Measurements from ENCODE around the gene NEURL1. TPM values are rescaled to one million over a fixed set of nuclear protein-coding genes. Genes with fewer than 3 reads are reported as not detected.

NEURL1 gene
- polyA plus RNA-seq, 3 donors: 3.0 to 17.2 (median 3.3) TPM

GRCh38 chr10:103598654-103599115 lies 105.2 kb downstream of the NEURL1 start:
- TF ChIP-seq CTCF (IDR thresholded peaks at IDR 0.05): peak; percentile 43
- Mint-ChIP-seq H3K4me3 (no peak overlapping the region), H3K27me3 (ENCODE audit: low read depth in 3 of 3) (peaks cover 0 to 3% (median 0%) of the 10 kb centered on the region in 3 donors), H3K27ac (no peak overlapping the region), H3K4me1 (no peaks in the 10 kb centered on the region), H3K36me3 (peaks cover 2 to 4% of the 10 kb centered on the region in 2 donors), H3K9me3 (peaks cover 0 to 2% (median 0%) of the 10 kb centered on the region in 7 donors)
- H4K20me1 ChIP-seq (ENCODE audit: insufficient read depth, low read length): no peaks in the 10 kb centered on the region
- intact Hi-C loops (cut with micrococcal nuclease): no loop called here
- H3K27me3 ChIP-seq (ENCODE audit: control insufficient read depth in 2 of 2, insufficient read depth in 2 of 2, low read length in 2 of 2): no peaks in the 10 kb centered on the region
- no peak overlapping the region for H3K4me2 ChIP-seq (replicated peaks; ENCODE audit: extremely low read depth, low read length, poor library complexity, severe bottlenecking)
- no peaks in the 10 kb centered on the region for H3K79me2 ChIP-seq (ENCODE audit: insufficient read depth, low read length)
- no peak overlapping the region for H3K9ac ChIP-seq (ENCODE audit: insufficient read depth, low read length, poor library complexity, severe bottlenecking)
- H3K9me3 ChIP-seq (replicated peaks in 1 of 2; ENCODE audit: control insufficient read depth in 1 of 2, insufficient read depth in 1 of 2, low read length in 2 of 2): no peaks in the 10 kb centered on the region
- DNase-seq: peak; percentile 3 to 32 (median 15)
- no peak overlapping the region for H3K27ac ChIP-seq (ENCODE audit: low read depth in 1 of 2, low read length in 2 of 2)
- WGBS (ENCODE audit: insufficient coverage): 92% methylated on average over 5 of the region's 7 CpGs
- no peaks in the 10 kb centered on the region for H3K36me3 ChIP-seq (replicated peaks in 1 of 2; ENCODE audit: control insufficient read depth in 1 of 2, insufficient read depth in 2 of 2, low read length in 2 of 2)
- no peaks in the 10 kb centered on the region for H3K4me1 ChIP-seq (ENCODE audit: control insufficient read depth in 1 of 2, insufficient read depth in 2 of 2, low read length in 2 of 2)
- no peak overlapping the region for H2AFZ ChIP-seq (ENCODE audit: insufficient read depth, low read depth, low read length, poor library complexity, severe bottlenecking)
- H3K4me3 ChIP-seq (replicated peaks in 1 of 3; ENCODE audit: low read depth in 2 of 3, low read length in 3 of 3): no peak overlapping the region

GRCh38 chr10:103599211-103599610 lies 105.7 kb downstream of the NEURL1 start:
- 93% methylated on average over 2 of the region's 3 CpGs for WGBS (ENCODE audit: insufficient coverage)
- no peak for DNase-seq
- no peak for TF ChIP-seq CTCF (IDR thresholded peaks at IDR 0.05)
- H3K36me3 ChIP-seq (replicated peaks in 1 of 2; ENCODE audit: control insufficient read depth in 1 of 2, insufficient read depth in 2 of 2, low read length in 2 of 2): no peaks in the 10 kb centered on the region
- Mint-ChIP-seq H3K27me3 (ENCODE audit: low read depth in 3 of 3) (peaks cover 0 to 3% (median 0%) of the 10 kb centered on the region in 3 donors), H3K36me3 (peaks cover 2 to 4% of the 10 kb centered on the region in 2 donors), H3K27ac (no peak overlapping the region), H3K9me3 (peaks cover 0 to 2% (median 0%) of the 10 kb centered on the region in 7 donors), H3K4me3 (no peak overlapping the region), H3K4me1 (no peaks in the 10 kb centered on the region)
- no peak overlapping the region for H3K4me2 ChIP-seq (replicated peaks; ENCODE audit: extremely low read depth, low read length, poor library complexity, severe bottlenecking)
- H3K4me1 ChIP-seq (ENCODE audit: control insufficient read depth in 1 of 2, insufficient read depth in 2 of 2, low read length in 2 of 2): no peaks in the 10 kb centered on the region
- H3K27me3 ChIP-seq (ENCODE audit: control insufficient read depth in 2 of 2, insufficient read depth in 2 of 2, low read length in 2 of 2): no peaks in the 10 kb centered on the region
- intact Hi-C loops (cut with micrococcal nuclease): no loop called here
- H2AFZ ChIP-seq (ENCODE audit: insufficient read depth, low read depth, low read length, poor library complexity, severe bottlenecking): no peak overlapping the region
- H3K79me2 ChIP-seq (ENCODE audit: insufficient read depth, low read length): no peaks in the 10 kb centered on the region
- no peak overlapping the region for H3K4me3 ChIP-seq (replicated peaks in 1 of 3; ENCODE audit: low read depth in 2 of 3, low read length in 3 of 3)
- H4K20me1 ChIP-seq (ENCODE audit: insufficient read depth, low read length): no peaks in the 10 kb centered on the region
- H3K9ac ChIP-seq (ENCODE audit: insufficient read depth, low read length, poor library complexity, severe bottlenecking): no peak overlapping the region
- H3K27ac ChIP-seq (ENCODE audit: low read depth in 1 of 2, low read length in 2 of 2): no peak overlapping the region
- H3K9me3 ChIP-seq (replicated peaks in 1 of 2; ENCODE audit: control insufficient read depth in 1 of 2, insufficient read depth in 1 of 2, low read length in 2 of 2): no peaks in the 10 kb centered on the region
